SW 1271 (cell line): ENCODE results near the gene CNPY1.

ENCODE experiments used
- DNase-seq, 2 experiments: peaks; one replicate each; lab custom pipeline; 2025; lab: John Stamatoyannopoulos, UW

Gene CNPY1

GRCh38 chr7:155489158-155489840 is 57.1 kb downstream of the CNPY1 start:
- no peak for DNase-seq

- no peak for DNase-seq
Measured at GRCh38 chr7:155488483-155489127, 57.8 kb downstream of the CNPY1 start.

GRCh38 chr7:155487509-155488482 is 58.6 kb downstream of the CNPY1 start:
- DNase-seq = no peak

- no peak for DNase-seq
Measured at GRCh38 chr7:155486783-155487508, 59.4 kb downstream of the CNPY1 start.

GRCh38 chr7:155484483-155485399 is 61.6 kb downstream of the CNPY1 start:
- DNase-seq = no peak

- DNase-seq = no peak
Measured at GRCh38 chr7:155483868-155484325, 62.5 kb downstream of the CNPY1 start.

- DNase-seq = no peak
Measured at GRCh38 chr7:155483245-155483644, 63.1 kb downstream of the CNPY1 start.

GRCh38 chr7:155482511-155483183 is 63.7 kb downstream of the CNPY1 start:
- DNase-seq = no peak

- DNase-seq = no peak
Measured at GRCh38 chr7:155481764-155482163, 64.6 kb downstream of the CNPY1 start.

GRCh38 chr7:155477476-155477875 is 68.9 kb downstream of the CNPY1 start:
- no peak for DNase-seq

- DNase-seq = no peak
Measured at GRCh38 chr7:155471718-155472117, 74.6 kb downstream of the CNPY1 start.

- no peak for DNase-seq
Measured at GRCh38 chr7:155470686-155471638, 75.4 kb downstream of the CNPY1 start.

- DNase-seq = no peak
Measured at GRCh38 chr7:155470186-155470487, 76.2 kb downstream of the CNPY1 start.

GRCh38 chr7:155469311-155470185 is 76.8 kb downstream of the CNPY1 start:
- no peak for DNase-seq

- no peak for DNase-seq
Measured at GRCh38 chr7:155468785-155469148, 77.6 kb downstream of the CNPY1 start.

GRCh38 chr7:155467846-155468784 is 78.2 kb downstream of the CNPY1 start:
- no peak for DNase-seq
